K562 (cell line): ENCODE data around the gene FHL5. TPM values are rescaled to one million over a fixed set of nuclear protein-coding genes. Genes with fewer than 3 reads are reported as not detected.
A peak's percentile ranks its signal among the peaks of the same experiment; 100 is the strongest.

Source experiments
- ADNP ChIP-seq: fragments of 200-800 bp; sonication (Bioruptor generic); IDR thresholded peaks from 2 replicates; pipeline ENCODE4 v1.6.1; 2016; ENCODE audit warnings: missing genetic modification characterization, missing compliant biosample characterization
- CBX3 ChIP-seq, 2 experiments: IDR thresholded peaks; 1 replicate in 1 of 2; 2 replicates in 1 of 2; pipeline ENCODE4 v1.6.1; 2012; ENCODE audit warnings: inconsistent platforms in 2 of 2, low read length in 2 of 2, borderline replicate concordance in 1 of 2, control low read depth in 1 of 2
- HDAC3 ChIP-seq: fragments of 450-650 bp; IDR thresholded peaks from 2 replicates; pipeline ENCODE4 v1.6.1; 2018; ENCODE audit warnings: borderline replicate concordance, mild to moderate bottlenecking, moderate library complexity; ENCODE audit not compliant: partially characterized antibody
- PCBP1 ChIP-seq: fragments of 200-400 bp; formaldehyde crosslinking; IDR thresholded peaks from 2 replicates; pipeline ENCODE4 v1.6.1; 2018; ENCODE audit warnings: mild to moderate bottlenecking, low read depth, low read length; ENCODE audit not compliant: poor library complexity, severe bottlenecking
- SIRT6 ChIP-seq: IDR thresholded peaks from one replicate; pipeline ENCODE4 v1.6.1; 2012; ENCODE audit warnings: low read depth, mild to moderate bottlenecking, control low read depth, inconsistent platforms, low read length, moderate library complexity
- TBL1XR1 ChIP-seq, 2 experiments: IDR thresholded peaks; 2 replicates each; pipeline ENCODE4 v1.6.1; 2012; ENCODE audit warnings: improper control_type of control experiment in 2 of 2, low read length in 2 of 2, mild to moderate bottlenecking in 1 of 2
- XRCC5 ChIP-seq: fragments of 200-400 bp; formaldehyde crosslinking; IDR thresholded peaks from 2 replicates; pipeline ENCODE4 v1.6.1; 2017; ENCODE audit warnings: low read depth, mild to moderate bottlenecking, low read length
- ZBTB17 ChIP-seq: fragments of 450-650 bp; formaldehyde crosslinking; IDR thresholded peaks from 2 replicates; pipeline ENCODE4 v1.4.0; 2020; ENCODE audit warnings: mild to moderate bottlenecking
- ZNF143 ChIP-seq: sonication (generic); formaldehyde crosslinking; IDR thresholded peaks from 2 replicates; pipeline ENCODE4 v1.9.0; 2022; ENCODE audit warnings: mild to moderate bottlenecking, missing genetic modification reagents
- ZNF57 ChIP-seq: fragments of 450-650 bp; formaldehyde crosslinking; IDR thresholded peaks from 2 replicates; pipeline ENCODE4 v1.4.0; 2020; ENCODE audit warnings: mild to moderate bottlenecking, moderate library complexity
- polyA plus RNA-seq, 8 experiments: library from polyadenylated mRNA; depleted of rRNA in 4 of 8; stranded (reverse) in 5 of 8; unstranded in 3 of 8; fragments of >200 nt; fragmentation: Nextera tagmentation in 2 of 8; fragmentation: Illumina TruSeq in 1 of 8; extraction: Ambion mirVana in 2 of 8; extraction: Trizol in 1 of 8; gene quantifications; 2 replicates each; pipeline versions ENCODE4 v1.2.1 to v1.2.3, GENCODE V29; 2011 to 2014; ENCODE audit warnings: inconsistent platforms in 1 of 8, missing spikeins in 1 of 8
- total RNA-seq, 7 experiments: library from RNA; depleted of rRNA in 6 of 7; stranded (reverse); fragments of >200 nt in 6 of 7; fragmentation: Illumina TruSeq in 2 of 7; extraction: Trizol in 2 of 7; gene quantifications; 2 replicates each; pipeline versions ENCODE4 v1.2.1 to v1.2.3, GENCODE V29; 2011 to 2021; ENCODE audit warnings: low replicate concordance in 1 of 7
- TF ChIP-seq, protein P1 (sequence below): sonication (generic); formaldehyde crosslinking; IDR thresholded peaks from 2 replicates; pipeline ENCODE4 v1.8.1; 2023; ENCODE audit warnings: mild to moderate bottlenecking, missing genetic modification reagents
- TF ChIP-seq, protein P2 (sequence below), 2 experiments: fragments of 200-800 bp in 1 of 2; sonication (Bioruptor generic) in 1 of 2; sonication (generic) in 1 of 2; formaldehyde crosslinking in 1 of 2; IDR thresholded peaks in 1 of 2; conservative IDR thresholded peaks in 1 of 2; 2 replicates each; pipeline versions ENCODE4 v1.5.0 to v1.6.1; 2016 to 2020; ENCODE audit warnings: missing compliant biosample characterization in 1 of 2, missing genetic modification characterization in 1 of 2, missing genetic modification reagents in 1 of 2
- TF ChIP-seq, protein P3 (sequence below): sonication (generic); formaldehyde crosslinking; IDR thresholded peaks from 2 replicates; pipeline ENCODE4 v1.8.0; 2022; ENCODE audit warnings: mild to moderate bottlenecking, missing genetic modification reagents
- TF ChIP-seq, protein P4 (sequence below): fragments of 450-650 bp; IDR thresholded peaks from 2 replicates; pipeline ENCODE4 v1.6.1; 2018; ENCODE audit not compliant: partially characterized antibody

Gene FHL5
- total and polyA plus RNA-seq, 9 of the 15 experiments (the other 6 are each of a cell fraction or from before 2014, with no cell fraction given), result not detected

DNA sequence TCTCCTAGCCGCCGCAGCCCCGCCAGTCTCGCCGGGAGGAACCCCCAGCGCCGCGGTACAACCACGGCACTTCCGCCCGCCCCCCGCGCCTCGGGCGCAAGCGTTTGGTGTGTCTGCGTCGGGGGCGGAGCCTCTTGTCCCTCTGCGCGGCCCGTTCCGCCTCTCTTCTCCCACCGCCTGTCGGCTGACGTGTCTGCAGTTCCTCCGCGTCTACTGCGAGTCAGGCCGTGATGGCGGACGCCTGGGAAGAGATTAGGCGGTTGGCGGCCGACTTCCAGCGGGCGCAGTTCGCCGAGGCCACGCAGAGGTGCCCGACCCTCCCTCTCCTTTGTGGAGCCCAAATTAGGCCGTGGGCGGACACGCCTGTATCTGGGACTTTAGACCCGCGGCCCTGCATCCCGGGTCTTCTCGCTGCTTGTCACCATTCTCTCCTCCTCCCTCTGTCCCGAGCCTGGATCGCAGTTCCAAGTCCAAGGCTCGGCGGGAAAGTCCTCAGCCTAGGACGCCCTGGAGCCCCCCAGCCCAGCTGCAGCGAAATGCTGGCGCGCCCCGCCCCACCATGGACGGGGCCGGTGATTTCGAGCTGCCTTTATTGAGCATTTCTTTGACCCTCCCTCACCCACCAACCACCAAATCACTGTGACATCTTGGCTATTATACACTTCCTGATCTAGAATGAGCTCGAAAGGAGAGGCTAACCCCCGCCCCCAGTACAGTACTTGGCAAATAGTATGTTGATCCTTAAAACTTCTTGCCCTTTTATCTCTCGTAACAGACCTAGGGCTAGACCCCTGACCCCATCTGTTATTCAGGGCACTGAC is 41.1 kb upstream of the FHL5 start, which contains the start of gene UFL1 (continued):
- TF ChIP-seq HDAC3 (no peak), CBX3 (IDR thresholded peaks at IDR 0.05; ENCODE audit: borderline replicate concordance in 1 of 2, low read length in 2 of 2) (no peak; a peak in 1 of 3 replicates), ZNF57 (CRISPR knock-in tag) (no peak), TBL1XR1 (IDR thresholded peaks at IDR 0.05; ENCODE audit: low read length in 2 of 2) (peak in 1 of 2 experiments; percentile 25; a peak in 1 of 4 replicates), SIRT6 (no peak), ZNF143 (peak; percentile 15; the same call in 1 of the 2 replicates), XRCC5 (0 out of 2 replicates have a peak, but pooled peaks have one; percentile 18), PCBP1 (peak; percentile 30), ZBTB17 (CRISPR knock-in tag) (no peak), ADNP (tag) (no peak)
- TF ChIP-seq, protein P1, sequence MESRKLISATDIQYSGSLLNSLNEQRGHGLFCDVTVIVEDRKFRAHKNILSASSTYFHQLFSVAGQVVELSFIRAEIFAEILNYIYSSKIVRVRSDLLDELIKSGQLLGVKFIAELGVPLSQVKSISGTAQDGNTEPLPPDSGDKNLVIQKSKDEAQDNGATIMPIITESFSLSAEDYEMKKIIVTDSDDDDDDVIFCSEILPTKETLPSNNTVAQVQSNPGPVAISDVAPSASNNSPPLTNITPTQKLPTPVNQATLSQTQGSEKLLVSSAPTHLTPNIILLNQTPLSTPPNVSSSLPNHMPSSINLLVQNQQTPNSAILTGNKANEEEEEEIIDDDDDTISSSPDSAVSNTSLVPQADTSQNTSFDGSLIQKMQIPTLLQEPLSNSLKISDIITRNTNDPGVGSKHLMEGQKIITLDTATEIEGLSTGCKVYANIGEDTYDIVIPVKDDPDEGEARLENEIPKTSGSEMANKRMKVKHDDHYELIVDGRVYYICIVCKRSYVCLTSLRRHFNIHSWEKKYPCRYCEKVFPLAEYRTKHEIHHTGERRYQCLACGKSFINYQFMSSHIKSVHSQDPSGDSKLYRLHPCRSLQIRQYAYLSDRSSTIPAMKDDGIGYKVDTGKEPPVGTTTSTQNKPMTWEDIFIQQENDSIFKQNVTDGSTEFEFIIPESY (CRISPR knock-in tag), result no peak
- TF ChIP-seq, protein P2, sequence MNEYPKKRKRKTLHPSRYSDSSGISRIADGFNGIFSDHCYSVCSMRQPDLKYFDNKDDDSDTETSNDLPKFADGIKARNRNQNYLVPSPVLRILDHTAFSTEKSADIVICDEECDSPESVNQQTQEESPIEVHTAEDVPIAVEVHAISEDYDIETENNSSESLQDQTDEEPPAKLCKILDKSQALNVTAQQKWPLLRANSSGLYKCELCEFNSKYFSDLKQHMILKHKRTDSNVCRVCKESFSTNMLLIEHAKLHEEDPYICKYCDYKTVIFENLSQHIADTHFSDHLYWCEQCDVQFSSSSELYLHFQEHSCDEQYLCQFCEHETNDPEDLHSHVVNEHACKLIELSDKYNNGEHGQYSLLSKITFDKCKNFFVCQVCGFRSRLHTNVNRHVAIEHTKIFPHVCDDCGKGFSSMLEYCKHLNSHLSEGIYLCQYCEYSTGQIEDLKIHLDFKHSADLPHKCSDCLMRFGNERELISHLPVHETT (CRISPR knock-in tag; conservative IDR thresholded peaks at IDR 0.05 in 1 of 2, IDR thresholded peaks at IDR 0.05 in 1 of 2), result peak in 1 of 2 experiments; percentile 40; a peak in 1 of 4 replicates
- TF ChIP-seq, protein P3, sequence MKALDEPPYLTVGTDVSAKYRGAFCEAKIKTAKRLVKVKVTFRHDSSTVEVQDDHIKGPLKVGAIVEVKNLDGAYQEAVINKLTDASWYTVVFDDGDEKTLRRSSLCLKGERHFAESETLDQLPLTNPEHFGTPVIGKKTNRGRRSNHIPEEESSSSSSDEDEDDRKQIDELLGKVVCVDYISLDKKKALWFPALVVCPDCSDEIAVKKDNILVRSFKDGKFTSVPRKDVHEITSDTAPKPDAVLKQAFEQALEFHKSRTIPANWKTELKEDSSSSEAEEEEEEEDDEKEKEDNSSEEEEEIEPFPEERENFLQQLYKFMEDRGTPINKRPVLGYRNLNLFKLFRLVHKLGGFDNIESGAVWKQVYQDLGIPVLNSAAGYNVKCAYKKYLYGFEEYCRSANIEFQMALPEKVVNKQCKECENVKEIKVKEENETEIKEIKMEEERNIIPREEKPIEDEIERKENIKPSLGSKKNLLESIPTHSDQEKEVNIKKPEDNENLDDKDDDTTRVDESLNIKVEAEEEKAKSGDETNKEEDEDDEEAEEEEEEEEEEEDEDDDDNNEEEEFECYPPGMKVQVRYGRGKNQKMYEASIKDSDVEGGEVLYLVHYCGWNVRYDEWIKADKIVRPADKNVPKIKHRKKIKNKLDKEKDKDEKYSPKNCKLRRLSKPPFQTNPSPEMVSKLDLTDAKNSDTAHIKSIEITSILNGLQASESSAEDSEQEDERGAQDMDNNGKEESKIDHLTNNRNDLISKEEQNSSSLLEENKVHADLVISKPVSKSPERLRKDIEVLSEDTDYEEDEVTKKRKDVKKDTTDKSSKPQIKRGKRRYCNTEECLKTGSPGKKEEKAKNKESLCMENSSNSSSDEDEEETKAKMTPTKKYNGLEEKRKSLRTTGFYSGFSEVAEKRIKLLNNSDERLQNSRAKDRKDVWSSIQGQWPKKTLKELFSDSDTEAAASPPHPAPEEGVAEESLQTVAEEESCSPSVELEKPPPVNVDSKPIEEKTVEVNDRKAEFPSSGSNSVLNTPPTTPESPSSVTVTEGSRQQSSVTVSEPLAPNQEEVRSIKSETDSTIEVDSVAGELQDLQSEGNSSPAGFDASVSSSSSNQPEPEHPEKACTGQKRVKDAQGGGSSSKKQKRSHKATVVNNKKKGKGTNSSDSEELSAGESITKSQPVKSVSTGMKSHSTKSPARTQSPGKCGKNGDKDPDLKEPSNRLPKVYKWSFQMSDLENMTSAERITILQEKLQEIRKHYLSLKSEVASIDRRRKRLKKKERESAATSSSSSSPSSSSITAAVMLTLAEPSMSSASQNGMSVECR (CRISPR knock-in tag), result peak; percentile 71
- TF ChIP-seq, protein P4, sequence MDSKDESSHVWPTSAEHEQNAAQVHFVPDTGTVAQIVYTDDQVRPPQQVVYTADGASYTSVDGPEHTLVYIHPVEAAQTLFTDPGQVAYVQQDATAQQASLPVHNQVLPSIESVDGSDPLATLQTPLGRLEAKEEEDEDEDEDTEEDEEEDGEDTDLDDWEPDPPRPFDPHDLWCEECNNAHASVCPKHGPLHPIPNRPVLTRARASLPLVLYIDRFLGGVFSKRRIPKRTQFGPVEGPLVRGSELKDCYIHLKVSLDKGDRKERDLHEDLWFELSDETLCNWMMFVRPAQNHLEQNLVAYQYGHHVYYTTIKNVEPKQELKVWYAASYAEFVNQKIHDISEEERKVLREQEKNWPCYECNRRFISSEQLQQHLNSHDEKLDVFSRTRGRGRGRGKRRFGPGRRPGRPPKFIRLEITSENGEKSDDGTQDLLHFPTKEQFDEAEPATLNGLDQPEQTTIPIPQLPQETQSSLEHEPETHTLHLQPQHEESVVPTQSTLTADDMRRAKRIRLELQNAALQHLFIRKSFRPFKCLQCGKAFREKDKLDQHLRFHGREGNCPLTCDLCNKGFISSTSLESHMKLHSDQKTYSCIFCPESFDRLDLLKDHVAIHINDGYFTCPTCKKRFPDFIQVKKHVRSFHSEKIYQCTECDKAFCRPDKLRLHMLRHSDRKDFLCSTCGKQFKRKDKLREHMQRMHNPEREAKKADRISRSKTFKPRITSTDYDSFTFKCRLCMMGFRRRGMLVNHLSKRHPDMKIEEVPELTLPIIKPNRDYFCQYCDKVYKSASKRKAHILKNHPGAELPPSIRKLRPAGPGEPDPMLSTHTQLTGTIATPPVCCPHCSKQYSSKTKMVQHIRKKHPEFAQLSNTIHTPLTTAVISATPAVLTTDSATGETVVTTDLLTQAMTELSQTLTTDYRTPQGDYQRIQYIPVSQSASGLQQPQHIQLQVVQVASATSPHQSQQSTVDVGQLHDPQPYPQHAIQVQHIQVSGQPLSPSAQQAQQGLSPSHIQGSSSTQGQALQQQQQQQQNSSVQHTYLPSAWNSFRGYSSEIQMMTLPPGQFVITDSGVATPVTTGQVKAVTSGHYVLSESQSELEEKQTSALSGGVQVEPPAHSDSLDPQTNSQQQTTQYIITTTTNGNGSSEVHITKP, result peak; percentile 95
